DMS79 treated with DMSO at 0.1 percent for 48 hours (cell line): ENCODE results near the gene FAM171A1.
"Not testable (repeated sequence)": the region's sequence is repeated elsewhere in the genome, so short reads cannot be mapped to it uniquely, and the experiment has no call there.

Source experiments
- DNase-seq: peaks from one replicate; lab custom pipeline; 2025; lab: John Stamatoyannopoulos, UW

FAM171A1 gene

DNA sequence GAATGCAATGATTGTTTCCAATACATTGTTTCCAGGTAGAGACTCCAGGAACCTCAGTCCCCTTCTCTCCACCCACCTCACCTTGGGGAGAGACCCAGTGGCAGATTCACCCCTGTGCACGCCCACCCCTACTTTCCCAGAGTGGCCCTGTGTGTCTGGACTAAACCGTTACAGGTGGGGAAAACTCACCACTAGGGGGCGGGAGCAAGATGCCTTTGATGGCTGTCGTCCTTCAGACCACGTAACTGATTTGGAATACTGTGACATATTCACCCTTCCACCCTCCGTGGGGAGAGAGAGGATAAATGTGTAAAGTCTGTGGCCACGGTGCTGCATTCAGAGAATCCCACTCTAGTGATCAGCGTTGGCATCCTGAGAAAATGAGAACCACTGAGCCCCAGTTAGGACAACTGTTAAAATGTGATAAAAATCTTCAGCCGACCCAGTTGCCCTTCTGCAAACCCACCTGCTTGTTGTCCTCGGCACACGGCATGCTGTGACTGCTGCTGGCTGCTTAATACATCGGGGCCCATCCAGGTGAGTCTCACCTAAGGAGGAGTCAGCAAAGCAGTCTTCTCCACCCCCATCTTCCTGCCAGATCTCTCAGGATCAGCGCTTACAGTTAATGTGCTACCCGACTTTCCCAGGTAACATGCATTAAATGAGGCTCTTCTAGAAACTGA, 161.1 kb downstream of the FAM171A1 start:
- DNase-seq: peak; percentile 15

DNA sequence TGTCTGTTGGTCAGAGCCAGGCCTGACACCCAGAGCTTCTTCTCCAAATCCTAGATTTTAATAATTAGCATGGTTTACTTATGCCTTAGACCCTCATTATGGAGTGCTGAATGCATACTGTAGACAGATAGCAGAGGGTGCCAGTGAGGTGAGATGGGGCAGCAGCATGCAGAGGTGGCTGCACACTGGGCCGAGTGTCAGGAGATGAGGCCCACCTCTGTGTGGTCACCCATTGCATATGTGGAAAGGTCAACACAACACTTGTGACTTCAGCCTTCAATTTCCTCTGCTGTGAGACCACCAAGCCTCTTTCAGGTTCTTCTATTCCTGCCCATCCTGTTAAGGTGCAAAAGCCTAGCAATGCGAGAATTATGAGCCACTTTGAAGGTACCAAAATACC, 162.9 kb downstream of the FAM171A1 start:
- no peak for DNase-seq

DNA sequence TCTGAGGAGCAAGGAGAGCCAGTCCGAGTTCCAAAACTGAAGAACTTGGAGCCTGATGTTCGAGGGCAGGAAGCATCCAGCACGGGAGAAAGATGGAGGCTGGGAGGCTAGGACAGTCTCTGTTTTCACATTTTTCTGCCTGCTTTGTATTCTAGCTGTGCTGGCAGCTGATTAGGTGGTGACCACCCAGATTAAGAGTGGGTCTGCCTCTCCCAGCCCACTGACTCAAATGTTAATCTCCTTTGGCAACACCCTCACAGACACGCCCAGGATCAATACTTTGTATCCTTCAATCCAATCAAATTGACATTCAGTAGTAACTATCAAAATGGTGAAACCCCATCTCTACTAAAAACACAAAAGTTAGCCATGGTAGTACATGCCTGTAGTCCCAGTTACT, 163.7 kb downstream of the FAM171A1 start:
- not testable (repeated sequence) for DNase-seq

DNA sequence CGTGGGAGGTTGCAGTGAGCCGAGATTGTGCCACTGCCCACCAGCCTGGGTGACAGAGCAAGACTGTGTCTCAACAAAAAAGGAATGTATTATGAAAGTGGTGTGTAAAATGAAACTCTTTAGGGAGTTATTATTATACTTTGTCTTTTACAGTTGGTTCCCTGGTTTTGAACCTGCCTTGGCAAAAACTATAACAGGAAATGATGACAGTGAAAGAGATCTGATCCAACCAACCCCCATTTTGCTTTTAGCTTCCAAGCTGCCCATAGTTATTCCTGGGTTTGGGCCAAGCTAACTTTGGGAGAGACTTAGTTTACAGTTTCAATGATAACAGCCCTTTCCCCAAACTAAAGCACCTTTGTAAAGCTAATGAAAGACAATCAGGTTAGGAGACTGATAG, 168.4 kb downstream of the FAM171A1 start:
- no peak for DNase-seq

DNA sequence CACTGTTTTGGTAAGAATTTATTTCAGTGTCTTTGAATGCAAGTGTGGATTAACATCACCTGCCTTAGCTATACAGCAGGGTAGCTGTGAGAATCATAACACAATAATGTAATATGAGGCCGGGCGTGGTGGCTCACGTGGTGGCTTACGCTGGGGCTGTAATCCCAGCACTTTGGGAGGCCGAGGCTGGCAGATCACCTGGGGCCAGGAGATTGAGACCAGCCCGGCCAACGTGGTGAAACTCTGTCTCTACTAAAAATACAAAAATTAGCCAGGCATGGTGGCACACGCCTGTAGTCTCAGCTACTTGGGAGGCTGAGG, 168.8 kb downstream of the FAM171A1 start:
- DNase-seq: not testable (repeated sequence)

DNA sequence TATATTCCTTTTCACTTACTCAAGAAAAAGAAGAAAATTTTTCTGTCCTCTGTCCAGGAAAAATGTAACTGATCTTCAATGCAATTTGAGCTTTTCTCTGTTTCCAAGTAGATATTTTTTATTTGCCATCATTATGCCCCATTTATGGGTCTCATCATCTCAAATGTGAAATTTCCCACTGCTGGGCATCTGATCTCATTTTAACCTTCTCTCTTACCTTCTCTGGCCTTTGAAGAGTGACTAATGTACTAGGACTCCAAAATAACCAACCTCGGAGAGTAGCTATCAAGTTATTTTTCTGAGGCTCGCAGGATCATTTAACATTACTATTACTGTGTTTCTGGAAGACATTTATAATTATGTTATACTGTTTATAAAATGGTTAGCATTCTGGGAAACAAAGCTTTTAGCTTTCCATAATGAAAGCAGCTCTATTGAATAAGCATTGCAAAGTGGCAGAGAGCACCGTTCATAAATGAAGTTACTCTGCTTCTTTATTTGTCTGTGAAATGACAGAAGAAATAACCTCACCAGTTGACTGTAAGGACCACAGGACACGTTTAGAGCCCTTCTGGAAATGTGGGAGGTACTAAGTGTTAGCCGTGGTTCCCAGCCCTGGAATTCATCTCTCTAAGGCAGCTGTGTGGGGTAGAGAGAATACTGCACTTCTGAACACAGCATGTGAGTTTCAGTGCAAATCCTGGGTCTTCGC, 169.3 kb downstream of the FAM171A1 start:
- DNase-seq: no peak

DNA sequence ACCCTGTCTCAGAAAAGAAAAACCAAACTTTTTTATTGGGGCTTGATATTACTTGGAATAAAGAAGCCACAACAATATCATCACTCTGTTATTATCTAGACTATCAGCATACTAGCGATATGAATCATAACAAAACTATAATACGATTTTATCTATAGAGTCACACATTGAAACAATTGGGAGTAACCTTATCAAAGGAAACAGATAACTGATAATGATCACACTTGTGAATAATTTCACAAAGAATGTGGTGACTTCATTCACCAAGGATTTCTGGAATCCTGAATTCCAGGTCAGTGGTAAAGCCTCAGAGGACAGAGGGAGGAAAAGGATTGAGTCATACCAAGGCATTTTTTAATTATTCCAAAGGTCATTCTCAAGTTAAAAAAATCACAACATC, 170.5 kb downstream of the FAM171A1 start:
- no peak for DNase-seq

DNA sequence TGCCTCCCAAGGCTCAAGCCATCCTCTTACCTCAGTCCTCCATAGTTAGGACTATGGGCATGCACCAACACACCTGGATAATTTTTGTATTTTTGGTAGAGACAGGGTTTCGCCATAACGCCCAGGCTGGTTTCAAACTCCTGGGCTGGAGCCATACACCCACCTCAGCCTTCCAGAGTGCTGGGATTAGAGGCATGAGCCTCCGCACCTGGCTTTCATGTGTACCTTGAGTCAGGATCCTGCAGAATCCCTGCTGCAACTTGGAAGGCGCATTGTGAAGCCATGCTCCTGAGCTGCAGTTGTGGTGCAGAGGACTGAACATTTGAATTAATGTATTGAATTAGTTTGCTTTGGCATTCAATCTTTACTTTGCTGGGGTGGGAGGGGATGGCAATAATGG, 173.2 kb downstream of the FAM171A1 start:
- DNase-seq: no peak

DNA sequence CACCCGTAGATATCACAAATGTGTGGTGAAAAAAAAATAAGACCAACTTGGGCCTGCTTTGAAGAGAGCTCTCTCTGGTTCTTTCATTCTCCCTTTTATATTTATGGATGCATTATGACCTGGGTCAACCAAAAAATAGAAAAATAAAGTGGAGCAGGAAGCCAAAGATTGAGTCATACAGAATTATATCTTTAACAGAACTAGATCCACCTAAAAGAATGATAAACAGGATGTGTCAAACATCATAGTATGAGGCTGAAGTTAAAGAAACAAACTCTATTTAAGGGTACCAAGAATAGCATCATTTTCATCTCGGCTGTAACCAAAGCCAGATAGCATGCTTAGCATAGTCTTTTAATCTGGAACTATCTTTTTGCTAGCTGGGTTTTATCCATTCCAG, 173.8 kb downstream of the FAM171A1 start:
- no peak for DNase-seq

DNA sequence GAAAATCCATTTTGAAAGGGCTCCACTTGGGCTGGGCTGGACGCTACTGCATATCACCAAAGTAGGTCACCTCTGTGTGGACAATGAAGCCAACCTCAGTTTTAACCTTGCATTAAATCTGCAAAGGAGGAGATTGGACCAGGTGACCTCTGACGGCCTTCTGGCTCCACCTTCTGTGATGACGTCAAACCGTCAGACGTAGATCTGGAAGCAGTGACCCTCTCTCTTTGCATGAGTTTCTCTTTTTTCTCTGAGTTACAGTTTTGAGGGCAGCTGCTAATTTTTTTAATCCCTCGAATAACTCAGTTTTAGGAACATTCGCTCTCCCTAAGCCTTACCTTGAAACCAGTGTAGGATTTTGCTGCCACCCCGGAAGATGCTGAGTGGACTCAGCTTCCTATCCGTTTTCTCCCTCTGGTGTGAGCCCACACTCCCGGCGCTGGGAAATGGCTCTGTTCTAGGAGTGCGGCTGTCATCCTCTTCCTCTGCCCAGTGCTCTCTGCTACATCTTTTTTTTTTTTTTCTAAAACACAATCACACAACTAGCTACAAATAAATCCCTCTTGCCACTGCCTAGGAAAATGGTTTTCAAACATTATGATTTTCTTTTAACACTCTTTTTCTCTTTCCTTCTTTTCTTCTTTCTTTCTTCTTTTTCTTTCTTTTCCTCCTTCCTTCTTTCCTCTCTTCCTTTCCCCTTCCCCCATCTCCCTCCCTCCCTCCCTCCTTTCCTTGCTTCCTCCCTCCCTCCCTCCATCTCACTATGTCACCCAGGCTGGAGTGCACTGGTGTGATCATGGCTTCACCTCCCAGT, 174.9 kb downstream of the FAM171A1 start:
- no peak for DNase-seq

DNA sequence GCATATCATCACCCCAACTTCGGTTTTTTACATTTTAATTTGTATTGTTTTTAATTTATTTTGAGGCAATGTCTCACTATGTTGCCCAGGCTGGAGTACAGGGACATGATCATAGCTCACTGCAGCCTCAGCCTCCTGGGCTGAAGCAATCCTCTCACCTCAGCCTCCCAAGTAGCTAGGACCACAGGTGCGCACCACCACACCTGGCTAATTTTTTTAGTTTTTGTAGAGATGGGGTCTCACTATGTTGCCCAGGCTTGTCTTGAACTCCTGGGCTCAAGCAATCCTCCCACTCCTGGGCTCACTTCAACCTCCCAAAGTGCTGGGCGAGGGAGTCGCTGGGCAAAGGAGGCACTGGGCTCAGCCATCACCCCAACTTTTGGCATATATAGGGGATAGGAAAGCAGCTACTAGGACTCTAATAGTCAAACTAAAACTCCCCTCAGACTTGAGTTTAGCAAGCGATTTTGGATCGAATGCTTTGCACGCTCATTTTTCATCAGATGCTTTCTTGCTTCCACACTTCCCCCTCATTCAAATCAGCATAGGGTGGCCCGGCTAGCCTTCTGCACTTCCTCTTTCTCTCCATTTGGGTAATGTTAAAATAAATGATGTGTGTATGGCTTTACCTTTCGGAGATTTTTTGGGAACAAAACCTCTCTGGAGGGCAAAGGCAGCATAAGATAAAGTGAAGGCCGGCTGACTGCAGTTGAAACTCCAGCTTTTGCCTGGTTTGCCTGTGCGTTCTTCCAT, 181.8 kb downstream of the FAM171A1 start:
- no peak for DNase-seq

DNA sequence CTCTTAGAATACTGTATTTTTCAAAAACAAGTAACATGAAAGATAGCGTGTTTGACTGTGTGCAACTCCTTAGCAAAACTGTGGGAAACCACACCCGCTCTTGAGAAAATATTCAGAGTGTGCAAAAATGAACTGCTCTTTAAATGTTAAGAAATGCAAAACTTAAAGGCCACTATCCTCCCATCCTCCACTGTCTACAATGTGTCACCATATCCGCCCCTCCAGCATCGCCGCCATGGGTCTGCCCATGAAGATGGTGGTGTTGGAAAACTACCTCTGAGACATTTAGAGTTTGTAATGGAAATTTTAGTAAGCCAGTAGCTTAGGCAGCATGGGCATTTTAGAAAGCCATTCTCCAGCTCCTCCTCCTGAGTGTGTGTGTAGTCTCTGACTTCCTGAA, 182.5 kb downstream of the FAM171A1 start:
- DNase-seq: no peak

DNA sequence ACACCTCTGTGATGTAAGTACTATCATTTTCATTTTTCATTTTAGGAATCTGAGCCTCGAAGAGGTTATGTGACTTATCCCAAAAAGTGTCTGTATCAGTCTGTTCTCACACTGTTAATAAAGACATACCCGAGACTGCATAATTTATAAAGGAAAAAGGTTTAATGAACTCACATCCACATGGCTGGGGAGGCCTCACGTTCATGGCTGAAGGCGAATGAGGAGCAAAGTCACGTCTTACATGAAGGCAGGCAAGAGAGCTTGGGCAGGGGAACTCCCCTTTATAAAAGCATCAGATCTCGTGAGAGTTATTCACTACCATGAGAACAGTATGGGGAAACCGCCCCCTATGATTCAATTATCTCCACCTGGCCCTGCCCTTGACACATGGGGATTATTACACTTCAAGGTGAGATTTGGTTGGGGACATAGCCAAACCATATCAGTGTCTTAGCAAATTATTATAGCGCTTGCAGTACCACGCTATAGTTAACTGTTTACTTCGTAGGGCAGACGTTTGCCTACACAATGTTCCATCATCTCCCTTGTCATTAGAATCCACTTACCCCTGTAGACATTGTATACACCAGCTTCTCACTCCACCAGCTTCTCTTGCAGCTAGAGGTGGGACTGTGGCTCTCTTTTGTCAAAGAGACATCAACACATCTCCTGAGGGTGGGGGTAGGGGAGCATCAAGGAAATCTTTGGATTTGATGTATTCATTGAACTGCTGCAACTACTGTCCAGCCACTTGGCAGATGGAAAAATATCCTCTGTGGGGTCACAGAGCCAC, 187.2 kb downstream of the FAM171A1 start:
- DNase-seq: no peak

DNA sequence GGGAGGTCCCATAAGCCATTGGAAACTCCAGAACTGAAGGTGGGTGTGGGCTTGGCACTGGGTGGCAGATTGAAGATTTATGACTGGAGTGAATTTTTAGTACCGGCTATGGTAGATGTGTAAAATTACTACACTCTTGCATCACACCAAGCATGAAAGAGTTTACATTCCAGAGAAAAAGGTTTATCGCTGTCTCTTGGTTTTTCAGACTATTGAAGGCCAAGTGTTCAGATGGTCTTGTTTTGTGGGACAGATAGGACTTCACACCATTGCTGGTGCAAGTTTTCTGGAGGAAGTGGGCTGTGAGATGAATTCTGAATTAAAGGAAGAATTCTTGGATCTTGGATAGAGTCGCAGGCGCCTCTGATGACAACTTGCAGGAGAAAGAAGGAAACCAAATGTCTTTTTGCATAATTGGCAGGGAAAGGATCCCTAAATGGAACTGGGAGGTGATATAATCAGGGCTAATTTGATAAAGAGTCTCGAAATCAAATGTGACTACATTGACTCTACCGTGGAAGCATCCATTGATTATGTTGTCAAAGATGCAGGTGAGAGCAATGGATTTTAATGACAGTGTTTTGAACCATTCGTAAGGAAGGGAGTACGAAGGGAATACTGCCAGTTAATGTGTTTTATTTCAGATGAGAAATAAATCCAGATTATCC, 188.4 kb downstream of the FAM171A1 start:
- no peak for DNase-seq

DNA sequence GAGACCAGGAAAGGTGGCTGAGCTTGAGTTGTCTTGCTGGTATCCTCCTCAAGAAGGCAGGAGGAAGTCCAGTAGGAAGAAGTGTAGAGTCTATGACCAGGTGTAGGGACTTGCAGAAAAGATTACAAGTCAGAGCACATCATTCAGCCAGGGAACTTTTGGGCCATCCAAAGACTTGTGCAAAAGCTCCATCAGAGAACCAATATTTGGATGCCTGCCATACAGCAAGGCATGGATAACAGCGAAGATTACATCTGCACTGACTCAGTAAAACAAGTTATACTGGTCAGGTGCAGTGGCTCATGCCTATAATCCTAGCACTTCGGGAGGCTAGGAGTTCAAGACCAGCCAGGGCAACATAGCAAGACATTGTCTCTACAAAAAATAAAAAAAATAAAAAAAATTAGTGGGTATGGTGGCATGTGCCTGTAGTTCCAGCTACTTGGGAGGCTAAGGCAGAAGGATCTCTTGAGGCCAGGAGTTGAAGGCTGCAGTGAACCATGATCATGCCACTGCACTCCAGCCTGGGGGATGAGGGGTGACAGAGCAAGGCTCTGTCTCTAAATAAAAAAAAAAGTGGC, 189.4 kb downstream of the FAM171A1 start:
- no peak for DNase-seq

DNA sequence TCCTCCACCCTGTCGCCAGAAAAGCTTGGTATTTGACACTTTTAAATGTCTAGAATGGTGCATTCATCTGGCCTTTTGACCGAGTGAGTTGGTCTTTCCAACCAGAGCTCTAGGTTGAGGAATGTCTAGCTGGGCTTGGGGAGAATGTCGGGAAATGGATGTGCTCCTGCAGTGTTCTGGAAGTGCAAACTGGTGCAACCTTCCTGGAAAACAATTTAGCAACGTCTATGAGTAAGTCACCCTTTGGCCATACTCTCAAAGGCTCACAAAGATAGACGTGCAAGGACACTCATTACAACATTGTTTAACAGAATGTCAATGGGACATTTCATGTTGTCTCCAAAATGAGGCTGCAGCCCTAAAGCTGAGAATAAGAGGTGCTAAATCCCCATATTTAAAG, 190.4 kb downstream of the FAM171A1 start:
- DNase-seq: no peak

DNA sequence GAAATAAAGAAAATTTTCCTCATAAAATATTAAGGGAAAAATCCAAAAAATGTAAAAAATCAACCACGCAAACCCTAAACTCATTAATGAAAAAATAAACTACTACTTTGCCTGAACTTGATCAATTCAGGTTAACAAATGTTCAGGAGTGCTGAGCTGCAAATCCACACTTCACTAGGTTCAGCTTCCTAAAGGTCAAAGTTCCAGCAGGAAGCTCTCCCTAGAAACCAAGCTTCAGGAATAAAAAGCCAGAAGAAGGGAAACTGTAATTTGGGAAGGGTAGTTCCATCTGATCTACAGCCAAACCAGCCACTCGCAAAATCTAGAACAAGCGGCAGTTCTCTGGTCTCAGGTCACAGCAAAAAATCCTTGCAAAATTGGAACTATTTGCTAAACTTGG, 194.8 kb downstream of the FAM171A1 start:
- no peak for DNase-seq

DNA sequence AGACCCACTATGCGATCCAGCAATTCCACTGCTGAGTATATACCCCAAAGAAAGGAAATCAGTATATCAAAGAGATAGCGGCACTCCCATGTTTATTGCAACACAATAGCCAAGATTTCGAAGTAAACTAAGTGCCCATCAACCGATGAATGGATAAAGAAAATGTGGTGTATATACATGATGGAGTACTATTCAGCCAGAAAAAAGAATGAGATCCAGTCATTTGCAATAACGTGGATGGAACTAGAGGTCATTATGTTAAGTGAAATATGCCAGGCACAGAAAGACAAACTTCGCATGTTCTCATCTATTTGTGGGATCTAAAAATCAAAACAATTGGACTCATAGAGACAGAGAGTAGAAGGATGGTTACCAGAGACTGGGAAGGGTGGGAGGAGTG, 195.5 kb downstream of the FAM171A1 start:
- no peak for DNase-seq

DNA sequence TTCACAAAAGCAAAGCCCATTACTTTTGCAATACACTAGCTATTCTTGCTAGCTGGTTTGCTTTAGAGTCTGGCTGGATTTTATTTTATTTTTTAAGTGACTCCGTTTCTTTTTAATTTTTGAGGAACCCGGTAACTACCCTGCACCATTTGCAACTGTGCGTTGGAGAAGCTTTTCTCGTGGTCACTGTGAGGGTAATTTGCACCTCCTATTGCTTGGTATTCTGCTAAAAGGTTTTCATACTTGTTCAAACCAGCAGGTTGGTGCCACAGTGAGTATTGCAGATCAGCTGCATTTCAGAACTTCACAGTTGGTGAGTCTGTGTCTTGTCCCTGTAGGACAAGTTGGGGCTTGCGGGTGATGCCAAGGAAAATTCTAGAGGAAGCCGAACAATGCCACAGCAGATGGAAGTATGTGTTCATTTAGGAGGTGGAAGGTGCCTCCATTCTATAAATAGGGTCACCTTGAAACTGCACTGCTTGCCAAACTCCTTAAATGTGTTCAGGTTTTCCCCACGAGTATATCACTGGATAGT, 198.7 kb downstream of the FAM171A1 start:
- DNase-seq: no peak
